ENCODE results near the gene CALD1.

Gene CALD1

GRCh38 chr7:134941185-134941900 is 161.9 kb downstream of the CALD1 start:
- TF ChIP-seq, protein P1, sequence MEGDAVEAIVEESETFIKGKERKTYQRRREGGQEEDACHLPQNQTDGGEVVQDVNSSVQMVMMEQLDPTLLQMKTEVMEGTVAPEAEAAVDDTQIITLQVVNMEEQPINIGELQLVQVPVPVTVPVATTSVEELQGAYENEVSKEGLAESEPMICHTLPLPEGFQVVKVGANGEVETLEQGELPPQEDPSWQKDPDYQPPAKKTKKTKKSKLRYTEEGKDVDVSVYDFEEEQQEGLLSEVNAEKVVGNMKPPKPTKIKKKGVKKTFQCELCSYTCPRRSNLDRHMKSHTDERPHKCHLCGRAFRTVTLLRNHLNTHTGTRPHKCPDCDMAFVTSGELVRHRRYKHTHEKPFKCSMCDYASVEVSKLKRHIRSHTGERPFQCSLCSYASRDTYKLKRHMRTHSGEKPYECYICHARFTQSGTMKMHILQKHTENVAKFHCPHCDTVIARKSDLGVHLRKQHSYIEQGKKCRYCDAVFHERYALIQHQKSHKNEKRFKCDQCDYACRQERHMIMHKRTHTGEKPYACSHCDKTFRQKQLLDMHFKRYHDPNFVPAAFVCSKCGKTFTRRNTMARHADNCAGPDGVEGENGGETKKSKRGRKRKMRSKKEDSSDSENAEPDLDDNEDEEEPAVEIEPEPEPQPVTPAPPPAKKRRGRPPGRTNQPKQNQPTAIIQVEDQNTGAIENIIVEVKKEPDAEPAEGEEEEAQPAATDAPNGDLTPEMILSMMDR (IDR thresholded peaks at IDR 0.05; ENCODE audit: low read length, missing control alignments), result no peak
- H3K4me3 ChIP-seq (replicated peaks; ENCODE audit: low read depth, low read length), result no peak overlapping the region
- DNase-seq (ENCODE audit: low read depth), result peak; percentile 95

GRCh38 chr7:134941952-134942351 is 162.5 kb downstream of the CALD1 start:
- TF ChIP-seq, protein P1 (IDR thresholded peaks at IDR 0.05; ENCODE audit: low read length, missing control alignments), result no peak
- no peak for DNase-seq (ENCODE audit: low read depth)
- H3K4me3 ChIP-seq (replicated peaks; ENCODE audit: low read depth, low read length), result no peak overlapping the region

DNA sequence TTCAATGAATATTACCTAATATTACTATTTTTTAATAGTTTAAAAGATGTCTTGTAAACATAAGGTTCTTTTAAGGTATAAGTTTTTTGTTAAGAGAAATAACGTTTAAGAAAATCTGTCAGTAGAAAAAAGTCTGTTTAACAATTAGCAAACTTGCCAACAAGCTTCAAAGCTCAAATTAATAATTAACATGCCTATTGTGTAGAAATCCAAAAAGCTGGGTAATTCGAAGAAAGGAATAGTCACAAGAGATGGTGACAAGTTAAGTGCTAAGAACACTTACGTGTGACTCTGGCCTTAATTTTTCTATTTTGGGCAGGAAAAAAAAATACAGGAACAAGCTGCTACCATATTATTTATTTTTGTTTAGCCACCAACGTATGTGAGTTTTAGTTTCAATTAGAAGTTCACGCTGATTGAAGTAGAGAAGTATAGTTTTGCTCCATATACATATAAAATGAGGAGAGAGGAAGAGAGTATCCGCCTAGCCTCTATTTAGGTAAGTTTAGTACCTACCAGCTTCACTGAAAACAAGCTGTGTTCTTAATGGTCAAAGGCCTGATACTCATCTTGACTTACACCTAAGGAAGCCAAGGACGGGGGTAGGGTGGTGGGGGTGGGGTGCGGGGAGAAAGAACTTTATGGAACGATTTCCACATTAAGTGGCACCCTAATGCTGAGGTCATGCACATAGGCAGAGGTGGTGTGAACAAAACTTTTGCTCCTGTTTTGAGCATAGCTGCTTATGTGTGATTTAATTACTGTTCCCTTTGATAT is 163.4 kb downstream of the CALD1 start:
- no peak overlapping the region for H3K4me3 ChIP-seq (replicated peaks; ENCODE audit: low read depth, low read length)
- TF ChIP-seq, protein P1 (IDR thresholded peaks at IDR 0.05; ENCODE audit: low read length, missing control alignments), result no peak
- no peak for DNase-seq (ENCODE audit: low read depth)

GRCh38 chr7:134943785-134944400 is 164.5 kb downstream of the CALD1 start:
- H3K4me3 ChIP-seq (replicated peaks; ENCODE audit: low read depth, low read length), result no peak overlapping the region
- DNase-seq (ENCODE audit: low read depth), result peak; percentile 64
- TF ChIP-seq, protein P1 (IDR thresholded peaks at IDR 0.05; ENCODE audit: low read length, missing control alignments), result peak; percentile 29

GRCh38 chr7:134945691-134946090 is 166.3 kb downstream of the CALD1 start:
- DNase-seq (ENCODE audit: low read depth), result no peak
- H3K4me3 ChIP-seq (replicated peaks; ENCODE audit: low read depth, low read length), result no peak overlapping the region
- TF ChIP-seq, protein P1 (IDR thresholded peaks at IDR 0.05; ENCODE audit: low read length, missing control alignments), result no peak

GRCh38 chr7:134946260-134946659 is 166.8 kb downstream of the CALD1 start:
- peak; percentile 40 for DNase-seq (ENCODE audit: low read depth)

More at GRCh38 chr7:134946260-134946659, 166.8 kb downstream of the CALD1 start:
- H3K4me3 ChIP-seq (replicated peaks; ENCODE audit: low read depth, low read length), result no peak overlapping the region
- TF ChIP-seq, protein P1 (IDR thresholded peaks at IDR 0.05; ENCODE audit: low read length, missing control alignments), result no peak
